Occipital lobe (tissue), 2 donors: ENCODE results near the gene TRIM47. TPM values are rescaled to one million over a fixed set of nuclear protein-coding genes. Genes with fewer than 3 reads are reported as not detected.

ENCODE experiments used
- DNase-seq: peaks from one replicate; lab custom pipeline; 2025; lab: John Stamatoyannopoulos, UW
- total RNA-seq: library from RNA; depleted of rRNA; stranded (reverse); fragments of >200 nt; gene quantifications from one replicate; pipeline ENCODE4 v1.2.3, GENCODE V29; 2014

The TRIM47 gene
- total RNA-seq, 1 donor from 2014 or later = 12.3 TPM

DNA sequence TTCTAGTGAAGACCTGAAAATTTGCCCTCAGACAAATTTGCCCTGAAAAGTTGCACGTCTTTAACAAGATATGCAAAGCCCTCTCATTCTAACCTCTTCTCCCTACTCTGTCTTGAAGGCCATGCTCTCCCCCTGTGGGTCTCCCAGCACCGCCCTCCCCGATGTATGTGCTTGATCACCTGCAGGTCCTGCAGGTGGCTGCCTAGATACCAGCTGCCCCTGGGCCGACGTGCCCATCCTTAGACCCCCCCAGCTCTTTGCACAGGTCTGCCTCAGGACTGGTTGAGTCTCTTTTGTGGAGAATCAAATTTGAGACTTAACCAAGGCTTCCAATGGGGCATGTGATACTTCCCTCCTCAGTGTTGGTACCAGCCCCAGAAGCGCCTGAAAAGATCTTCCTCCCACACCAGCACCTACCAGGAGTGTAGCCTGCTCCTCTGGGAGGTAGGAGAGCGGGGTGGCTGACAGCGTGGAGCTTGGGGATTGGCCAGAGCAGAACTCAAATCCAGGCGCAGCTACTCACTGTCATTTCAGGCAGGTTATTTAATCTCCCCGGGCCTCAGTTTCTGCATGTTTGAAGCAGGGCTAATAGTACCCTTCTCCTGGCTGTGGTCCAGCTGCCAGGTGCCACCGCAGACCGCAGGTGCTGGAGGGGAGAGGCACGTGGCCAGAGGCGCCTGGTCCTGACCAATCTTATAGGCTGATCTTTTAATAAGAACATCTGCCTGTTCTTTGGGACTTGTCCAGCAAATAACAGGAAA is 30.9 kb upstream of the TRIM47 start:
- DNase-seq = no peak

DNA sequence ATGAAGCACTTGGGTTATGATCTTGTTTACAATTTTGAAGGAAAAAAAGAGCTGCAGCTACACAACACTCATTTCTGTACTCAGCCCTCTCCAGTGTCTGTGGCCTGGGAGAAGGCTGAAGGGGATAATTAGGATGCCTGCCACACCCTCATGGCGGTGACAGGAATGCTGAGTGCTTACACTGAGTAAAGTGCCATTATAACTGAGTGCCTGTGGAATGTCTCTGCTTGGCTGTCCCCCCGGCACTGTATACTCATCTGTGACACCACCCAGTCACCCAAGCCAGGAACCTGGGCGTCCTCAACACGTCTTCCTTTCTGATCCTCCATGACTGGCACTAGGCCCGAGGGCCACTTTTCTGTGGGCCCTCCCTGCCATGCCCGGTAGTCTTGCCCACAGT is 29.8 kb upstream of the TRIM47 start:
- DNase-seq = no peak

DNA sequence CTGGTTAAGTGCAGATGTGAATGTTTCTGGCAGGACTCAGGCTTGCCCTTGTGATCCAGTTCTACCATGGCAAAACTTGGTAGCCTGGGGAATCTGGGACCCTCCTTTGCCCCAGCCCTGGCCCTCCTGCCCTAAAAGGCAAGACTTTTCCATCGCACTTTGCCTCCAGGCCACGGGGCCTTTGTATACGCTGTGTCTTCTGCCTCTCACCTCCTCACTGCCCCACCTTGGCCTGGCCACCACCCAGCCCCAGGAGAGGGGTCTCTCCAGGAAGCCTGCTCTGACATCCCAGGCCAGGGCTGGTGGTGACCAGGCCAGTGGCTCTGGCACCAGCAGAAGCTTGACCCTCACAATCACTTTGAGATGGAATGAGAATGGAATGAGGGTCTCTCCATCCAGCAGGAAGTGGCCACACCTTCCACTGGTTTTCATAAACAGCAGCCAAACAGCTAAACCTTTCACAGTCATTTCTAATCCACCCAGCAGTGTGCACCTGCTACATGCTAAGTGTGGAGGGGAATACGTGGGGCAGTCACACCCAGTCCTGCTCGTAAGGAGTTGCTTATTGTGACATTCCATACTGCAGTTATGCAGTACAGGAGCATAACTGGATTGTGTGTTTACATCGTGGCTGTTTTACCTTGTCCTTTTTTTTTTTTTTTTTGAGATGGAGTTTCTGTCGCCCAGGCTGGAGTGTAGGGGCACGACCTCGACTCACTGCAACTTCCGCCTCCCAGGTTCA is 27.9 kb upstream of the TRIM47 start:
- no peak for DNase-seq

DNA sequence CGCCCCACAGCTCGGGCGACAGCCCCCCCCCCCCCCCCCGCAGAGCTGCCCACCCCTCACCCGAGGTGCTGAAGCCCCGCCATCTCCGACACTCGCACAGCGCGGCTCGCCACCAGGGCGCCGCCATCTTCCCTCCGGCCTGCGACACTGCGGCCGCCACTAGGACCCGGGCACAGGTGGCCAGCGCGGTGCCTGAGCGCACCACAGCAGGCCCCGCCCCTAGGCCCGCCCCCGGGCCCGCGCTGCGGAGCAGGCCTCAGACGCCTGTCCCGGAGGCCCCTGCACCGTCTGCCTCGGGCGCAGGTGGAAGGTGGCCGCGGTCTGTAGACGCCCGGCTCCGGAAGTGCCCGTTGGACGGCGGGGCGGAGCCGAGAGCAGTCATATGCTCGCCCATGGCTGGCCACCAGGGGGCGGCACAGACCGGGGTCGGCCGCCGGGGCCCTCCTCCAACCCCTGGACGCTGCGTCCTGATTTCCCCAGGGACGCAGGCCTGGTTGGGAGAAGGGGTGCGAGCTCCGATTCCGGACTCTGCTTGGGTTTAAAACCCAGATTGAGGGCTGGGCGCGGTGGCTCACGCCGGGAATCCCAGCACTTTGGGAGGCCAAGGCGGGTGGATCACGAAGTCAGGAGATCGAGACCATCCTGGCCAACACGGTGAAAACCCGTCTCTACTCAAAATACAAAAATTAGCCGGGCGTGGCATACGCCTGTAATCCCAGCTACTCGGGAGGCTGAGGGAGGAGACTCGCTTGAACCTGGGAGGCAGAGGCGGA is 26.6 kb upstream of the TRIM47 start, which contains the start of gene MRPL38:
Gene MRPL38 (minus strand): TSS at position 136 of the 773 bp plus-strand sequence. CDS start 9 bp downstream, at position 127.
- DNase-seq = peak; percentile 88

DNA sequence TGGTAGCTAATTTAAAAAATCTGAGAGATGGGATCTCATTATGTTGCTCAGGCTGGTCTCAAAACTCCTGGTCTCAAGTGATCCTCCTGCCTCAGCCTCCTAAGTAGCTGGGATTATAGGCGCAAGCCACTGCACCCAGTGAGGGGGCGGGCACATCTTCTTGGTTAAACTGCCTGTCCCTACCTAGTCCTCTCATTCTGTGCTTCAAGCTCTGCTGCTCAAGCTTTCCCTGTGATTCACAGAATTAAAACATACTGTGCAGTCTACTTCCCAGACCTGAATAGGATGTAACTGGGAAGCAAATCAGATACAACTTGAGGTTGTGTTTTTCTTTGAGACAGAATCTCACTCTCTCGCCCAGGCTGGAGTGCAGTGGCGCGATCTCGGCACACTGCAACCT is 24.0 kb upstream of the TRIM47 start:
- no peak for DNase-seq

DNA sequence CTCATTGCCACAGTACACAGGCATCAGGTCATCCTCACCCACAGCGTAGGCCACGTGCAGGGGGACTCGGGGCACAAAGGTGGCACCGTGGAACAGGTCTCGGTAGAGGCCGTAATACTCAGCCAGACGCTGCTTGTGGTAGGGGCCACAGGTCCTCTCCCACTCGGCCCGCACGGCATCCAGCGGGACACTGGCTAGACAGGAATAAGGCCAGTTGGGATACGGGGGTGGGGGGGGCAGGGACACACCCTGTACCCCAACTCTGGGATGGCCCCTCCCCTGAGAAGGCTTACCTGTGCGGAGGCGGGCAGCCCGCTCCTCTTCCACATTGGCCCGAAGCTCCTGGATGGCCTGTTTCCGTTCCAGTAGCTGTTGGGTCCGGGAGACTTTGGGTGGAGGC is 23.3 kb upstream of the TRIM47 start:
- no peak for DNase-seq

DNA sequence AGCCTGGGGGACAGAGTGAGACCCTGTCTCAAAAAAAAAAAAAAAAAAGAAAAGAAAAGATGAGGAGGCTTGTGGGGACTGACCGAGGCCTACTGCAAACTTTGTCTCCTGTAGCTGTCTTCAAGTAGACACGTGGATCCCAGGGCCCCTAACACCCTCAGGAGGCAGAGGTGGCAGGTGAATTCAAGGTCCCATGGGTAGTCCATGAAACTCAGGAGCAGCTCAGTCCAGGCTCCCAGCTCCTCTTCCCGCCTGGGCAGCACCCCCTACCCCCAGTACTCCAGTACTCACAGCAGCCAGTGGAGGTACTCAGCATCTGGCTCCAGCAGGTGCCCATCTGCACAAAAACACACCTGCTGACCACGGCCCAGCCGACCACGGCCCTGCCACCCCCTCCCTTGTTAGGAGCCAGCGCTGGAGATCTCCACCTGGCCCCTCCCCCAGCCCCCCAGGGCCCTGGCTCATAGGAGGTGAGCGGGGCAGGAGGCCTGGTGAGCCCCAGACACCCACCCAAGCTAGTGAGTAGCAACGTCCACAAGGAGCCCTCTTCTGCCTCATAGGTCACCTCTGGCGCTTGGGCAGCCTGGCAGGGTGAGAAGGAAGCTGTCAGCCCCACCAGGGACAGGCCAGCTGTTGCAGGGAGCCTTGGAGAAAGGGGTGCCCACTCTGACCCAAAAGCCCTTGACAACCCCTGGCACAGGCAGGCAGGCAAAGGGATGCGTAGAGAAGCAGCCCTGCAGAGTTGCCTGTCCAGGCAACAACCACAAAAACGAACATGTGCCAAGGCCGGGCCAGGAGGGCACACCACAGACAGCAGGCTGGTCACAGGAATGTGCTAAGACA is 22.5 kb upstream of the TRIM47 start:
- no peak for DNase-seq

DNA sequence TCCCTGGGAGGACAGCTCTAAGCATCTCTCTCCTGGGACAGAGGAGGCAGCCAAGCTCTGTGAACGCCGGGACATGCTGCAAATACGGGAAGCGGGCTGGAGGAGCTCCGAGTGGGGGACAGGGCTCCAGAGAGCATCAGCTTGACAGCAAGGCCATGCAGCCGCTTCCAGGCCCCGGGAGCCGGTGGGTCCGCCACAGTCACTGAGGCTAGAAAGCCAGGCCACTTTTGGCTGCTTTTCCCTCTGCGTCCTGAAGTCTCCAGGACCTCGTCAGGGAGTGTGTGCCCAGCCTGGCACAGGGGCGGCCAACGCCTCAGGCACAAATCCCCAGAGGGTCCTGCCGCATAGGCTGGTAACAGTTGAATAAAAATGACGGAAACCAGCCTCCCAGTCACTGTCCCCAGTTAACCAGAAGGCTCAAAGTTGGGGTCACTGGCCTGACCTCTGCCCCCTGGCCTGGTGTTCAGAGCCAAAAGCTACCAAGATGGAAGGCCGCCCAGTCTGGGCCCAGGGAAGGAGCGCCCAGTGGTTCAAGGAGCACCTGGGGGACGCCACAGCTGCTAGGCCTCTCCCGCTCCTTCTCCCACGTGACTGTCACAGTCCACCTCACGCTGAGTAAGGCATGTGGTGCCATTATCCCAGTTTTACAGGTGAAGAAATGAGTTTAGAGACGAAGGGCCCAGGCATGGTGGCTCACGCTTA is 21.5 kb upstream of the TRIM47 start:
- DNase-seq = no peak

DNA sequence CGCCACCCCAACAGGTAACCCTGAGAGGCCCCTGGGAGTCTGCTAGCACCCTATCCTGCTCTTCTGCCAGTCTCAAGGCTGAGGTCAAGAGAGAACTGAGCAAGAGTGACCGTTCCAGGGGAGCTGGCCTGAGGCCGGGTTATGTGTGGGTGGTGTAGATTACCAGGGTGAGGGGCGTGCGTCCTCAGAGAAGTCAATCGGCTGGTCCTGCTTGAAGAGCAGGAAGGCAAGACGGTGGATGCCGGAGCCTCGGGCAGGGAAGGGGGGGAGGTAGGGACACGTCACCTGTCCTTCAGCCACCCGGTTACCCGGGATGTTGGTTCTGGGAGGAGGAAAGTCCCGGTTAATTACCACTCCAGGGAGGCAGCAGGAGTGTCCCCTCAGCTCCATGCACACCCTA is 21.0 kb upstream of the TRIM47 start:
- no peak for DNase-seq

DNA sequence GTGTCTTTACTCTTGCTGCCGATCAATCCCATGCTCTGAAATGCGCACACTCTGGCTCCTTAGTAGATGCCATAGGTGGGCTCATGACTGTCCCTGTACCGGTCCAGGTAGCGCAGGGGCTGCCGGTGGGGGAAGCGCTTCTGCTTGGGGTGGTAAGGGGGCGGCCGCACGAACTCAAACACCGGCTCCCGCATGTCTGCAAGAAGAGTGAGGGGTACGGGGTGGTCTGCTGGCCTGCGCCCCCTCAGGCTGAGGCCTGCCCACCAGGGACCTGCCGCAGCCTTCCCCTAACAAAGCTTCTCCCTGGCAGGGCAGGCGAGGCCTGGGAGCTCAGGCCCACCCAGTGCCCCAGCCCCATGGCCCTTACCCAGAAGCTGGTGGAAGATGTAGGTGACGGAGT is 20.4 kb upstream of the TRIM47 start:
- DNase-seq = no peak

DNA sequence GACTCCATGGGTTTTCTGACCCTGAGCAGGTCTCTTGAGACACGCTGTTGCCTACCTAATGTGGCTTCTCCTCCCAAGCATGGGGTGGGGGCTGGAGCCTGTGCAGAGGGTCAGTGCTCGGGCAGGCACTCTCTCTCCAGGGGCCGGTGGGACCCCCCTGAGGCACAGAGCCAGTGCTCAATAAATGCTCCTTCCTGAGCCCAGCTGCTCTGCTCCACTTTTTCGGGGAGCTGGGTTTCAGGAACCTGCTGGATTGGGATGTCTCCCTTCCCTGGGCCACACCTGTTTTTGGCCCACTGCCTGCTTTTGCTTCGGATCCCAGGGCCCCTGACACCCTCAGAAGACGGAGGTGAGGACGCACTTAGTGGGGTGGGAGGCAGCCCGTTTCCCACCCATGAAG is 19.7 kb upstream of the TRIM47 start:
- DNase-seq = no peak

DNA sequence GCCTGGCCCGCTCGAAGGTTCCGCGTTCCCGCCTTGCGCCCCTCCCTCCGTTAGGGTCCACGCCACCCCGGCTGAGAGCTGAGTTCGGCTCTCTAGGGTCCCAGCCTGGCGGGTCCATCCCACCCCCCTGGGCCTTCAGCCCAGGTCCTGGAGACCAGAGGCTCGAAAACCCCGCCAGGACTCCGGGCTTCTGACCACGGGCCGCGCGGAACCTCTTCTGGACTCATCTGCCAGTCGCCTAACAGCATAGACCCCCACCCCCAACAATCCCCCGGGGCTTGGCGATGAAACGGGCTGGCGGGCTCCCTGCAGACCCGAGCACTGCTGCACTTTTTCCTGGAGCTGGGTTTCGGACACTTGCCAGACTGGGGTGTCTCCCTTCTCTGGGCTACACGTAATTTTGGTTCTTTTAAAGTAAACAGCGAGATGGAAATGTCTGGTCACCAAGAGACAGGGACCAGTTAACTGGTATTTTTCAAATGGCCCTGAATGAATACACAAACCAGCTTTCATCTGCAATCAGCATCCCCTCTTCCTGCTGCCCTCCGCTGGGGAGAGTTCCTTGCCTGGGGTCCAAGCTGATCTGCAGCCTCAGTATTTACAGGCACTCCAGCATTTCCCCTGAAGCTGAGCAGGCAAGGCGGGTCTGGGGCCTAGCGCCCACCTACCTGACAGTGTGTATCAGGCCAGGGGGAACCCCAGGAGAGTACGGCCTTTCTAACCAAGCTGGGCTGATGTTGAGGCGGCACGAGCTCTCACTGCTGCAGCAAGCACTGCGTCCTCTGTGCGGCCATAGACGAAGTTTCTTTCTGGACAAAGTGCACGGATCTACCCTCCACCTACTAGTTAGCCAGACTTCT is 19.0 kb upstream of the TRIM47 start:
- no peak for DNase-seq

DNA sequence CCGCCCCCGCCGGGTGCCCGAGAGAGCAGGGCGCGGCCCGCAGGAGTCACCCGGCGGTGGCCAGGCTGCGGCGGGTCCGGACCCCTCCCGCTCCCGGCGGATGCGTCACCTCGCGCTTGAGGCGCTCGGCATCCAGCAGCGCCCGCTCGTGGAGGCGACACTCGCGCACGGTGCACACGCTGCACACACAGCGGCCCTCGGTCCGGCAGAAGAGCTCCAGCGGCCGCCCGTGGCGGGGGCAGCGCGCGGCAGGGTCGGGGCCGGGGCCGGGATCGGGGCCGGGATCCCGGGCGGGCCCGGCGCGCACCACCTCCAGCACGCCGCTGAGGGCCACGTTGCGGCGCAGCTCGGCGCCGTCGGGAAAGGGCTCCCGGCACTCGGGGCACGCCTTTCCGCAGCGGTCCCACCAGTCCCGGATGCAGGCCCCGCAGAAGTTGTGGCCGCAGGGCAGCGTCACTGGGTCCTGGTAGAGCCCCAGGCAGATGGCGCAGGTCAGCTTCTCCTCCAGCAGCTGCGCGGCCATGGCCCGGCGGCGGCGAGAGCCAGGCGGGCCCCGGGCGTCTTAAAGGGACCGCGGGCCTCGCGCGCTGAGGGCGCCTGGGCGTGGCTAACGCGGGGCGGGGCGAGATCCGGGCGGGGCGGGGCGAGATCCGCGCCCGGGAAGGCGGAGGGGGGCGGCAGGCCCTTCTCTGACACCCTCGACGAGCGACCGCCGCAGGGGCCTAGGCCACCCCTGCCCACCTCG is 18.2 kb upstream of the TRIM47 start, which contains the start of gene TRIM65:
Gene TRIM65 (minus strand): TSS at position 537 of the 745 bp plus-strand sequence. CDS start 14 bp downstream, at position 523.
- peak; percentile 75 for DNase-seq

DNA sequence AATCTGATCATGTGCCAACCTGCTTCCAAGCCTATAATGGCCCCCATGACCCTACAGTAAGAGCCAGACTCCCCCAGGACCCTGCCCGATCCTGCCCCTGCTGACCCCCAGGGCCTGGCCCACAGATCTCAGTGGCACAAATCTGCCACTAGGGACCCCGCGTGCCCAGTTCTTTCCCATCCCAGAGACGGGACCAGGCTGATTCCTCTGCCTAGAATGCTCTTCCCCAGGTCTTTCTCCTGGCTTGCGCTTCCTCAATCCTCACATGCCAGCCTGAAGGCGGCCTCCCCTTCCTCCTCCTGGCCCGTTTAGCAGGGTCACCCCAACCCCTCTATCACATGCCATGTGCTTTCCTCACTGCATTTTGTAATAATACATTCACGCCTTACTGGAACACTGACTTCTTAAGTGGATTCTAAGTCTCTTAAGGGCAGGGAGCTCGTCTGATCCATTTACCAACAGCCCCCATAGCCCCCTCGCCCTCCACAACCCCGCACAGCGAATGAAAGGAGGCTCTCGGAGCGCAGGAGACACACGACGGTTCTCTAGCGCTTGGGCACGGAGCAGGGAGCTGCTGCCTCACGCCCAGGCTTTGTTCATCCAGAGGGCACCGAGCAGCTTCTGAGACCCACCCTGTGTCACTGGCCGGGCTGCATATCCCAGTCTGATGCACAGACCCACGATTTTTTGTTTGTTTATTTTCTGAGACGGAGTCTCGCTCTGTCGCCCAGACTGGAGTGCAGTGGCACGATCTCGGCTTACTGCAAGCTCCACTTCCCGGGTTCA is 17.2 kb upstream of the TRIM47 start:
- no peak for DNase-seq

DNA sequence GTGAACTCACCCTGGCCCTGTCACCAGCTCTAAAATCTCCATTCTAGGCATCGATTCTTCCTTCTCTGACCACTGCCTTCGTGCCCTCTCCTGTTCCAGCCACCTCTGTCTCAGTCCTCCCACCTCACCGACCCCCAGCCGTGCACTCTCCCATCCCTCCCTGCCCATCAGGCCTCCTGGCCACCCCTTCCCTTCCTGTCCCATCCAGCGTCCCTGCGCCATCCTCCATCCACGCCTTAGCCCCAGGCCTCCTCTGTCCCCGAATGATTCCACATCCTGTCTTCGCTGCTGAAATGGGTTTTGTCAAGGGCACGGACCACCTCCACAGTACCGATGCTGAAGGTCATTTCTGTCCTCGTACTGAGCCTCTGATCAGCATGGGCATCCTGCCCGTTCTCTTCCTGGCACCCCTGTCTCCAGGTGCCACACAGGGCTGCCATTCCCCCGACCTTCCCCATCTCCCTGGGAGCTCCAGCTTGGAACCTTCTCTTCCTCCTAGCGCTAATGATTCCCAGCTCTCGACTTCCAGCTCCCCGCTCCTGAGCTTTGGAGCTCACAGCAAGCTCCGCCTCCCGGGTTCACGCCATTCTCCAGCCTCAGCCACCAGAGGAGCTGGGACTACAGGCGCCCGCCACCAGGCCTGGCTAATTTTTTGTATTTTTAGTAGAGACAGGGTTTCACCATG is 15.8 kb upstream of the TRIM47 start:
- DNase-seq = no peak

DNA sequence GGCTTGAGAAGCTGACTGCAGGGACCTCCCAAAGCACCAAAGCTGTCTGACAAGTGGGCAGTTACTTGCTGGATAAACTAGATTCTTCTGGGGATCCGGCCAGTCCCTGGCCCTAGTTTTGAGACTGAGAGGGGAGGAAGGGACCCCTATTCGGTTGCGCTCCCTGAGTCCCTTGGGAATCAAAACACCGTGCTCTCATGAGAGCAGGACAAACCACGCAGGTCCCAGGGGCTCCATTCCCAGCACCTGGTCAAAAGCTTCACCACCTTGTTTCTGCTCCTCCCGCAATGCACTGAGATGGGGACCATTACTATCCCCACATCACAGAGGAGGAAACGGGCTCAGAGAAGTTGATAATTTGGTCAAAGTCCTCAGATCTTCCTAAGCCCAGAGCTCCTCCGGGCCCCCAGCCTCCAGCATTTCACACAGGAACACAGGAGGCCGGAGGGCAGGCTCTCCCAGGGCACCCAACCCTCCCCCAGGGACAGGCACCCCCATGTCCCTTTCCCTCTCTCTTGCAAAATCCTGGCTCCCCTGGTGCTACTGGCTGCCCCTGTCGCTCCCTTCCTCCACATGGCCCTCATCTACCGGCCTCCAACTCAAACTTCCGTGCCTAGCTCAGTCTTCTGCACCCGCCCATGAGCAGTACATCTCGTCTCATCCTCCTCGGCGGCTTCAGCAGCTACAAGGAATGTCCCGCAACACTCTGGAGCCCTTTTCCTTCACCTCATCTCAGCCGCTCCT is 15.1 kb upstream of the TRIM47 start:
- no peak for DNase-seq
